Activated naive CD8-positive, alpha-beta T cell treated with anti-CD3 and anti-CD28 coated beads for 36 hours (primary cell): ENCODE measurements around the gene AHDC1. TPM values are rescaled to one million over a fixed set of nuclear protein-coding genes. Genes with fewer than 3 reads are reported as not detected.
"Not testable (repeated sequence)": the region's sequence is repeated elsewhere in the genome, so short reads cannot be mapped to it uniquely, and the experiment has no call there.

Experiments
- DNase-seq: peaks from one replicate; pipeline ENCODE4 v3.0.0; 2021
- H3K27ac Mint-ChIP-seq: one replicate; pipeline ENCODE4 v1.8.0; 2022; ENCODE audit warnings: mild to moderate bottlenecking, moderate library complexity, mixed read lengths
- H3K27me3 Mint-ChIP-seq: one replicate; pipeline ENCODE4 v1.8.0; 2022; ENCODE audit warnings: mild to moderate bottlenecking, mixed read lengths
- H3K36me3 Mint-ChIP-seq: one replicate; pipeline ENCODE4 v1.8.0; 2021; ENCODE audit warnings: mild to moderate bottlenecking, mixed read lengths
- H3K4me1 Mint-ChIP-seq: one replicate; pipeline ENCODE4 v1.8.0; 2021; ENCODE audit warnings: mixed read lengths
- H3K4me3 Mint-ChIP-seq: one replicate; pipeline ENCODE4 v1.8.0; 2022; ENCODE audit warnings: mild to moderate bottlenecking, moderate library complexity, mixed read lengths
- H3K9me3 Mint-ChIP-seq: one replicate; pipeline ENCODE4 v1.8.0; 2022; ENCODE audit warnings: mixed read lengths
- total RNA-seq, 2 experiments: library from RNA; stranded (reverse); gene quantifications; one replicate each; pipeline ENCODE4 v1.2.3, GENCODE V29; 2021

The AHDC1 gene
- total RNA-seq, 2 experiments from 2014 or later, result 10.0 to 12.0 TPM

GRCh38 chr1:27638047-27638734 is 34.2 kb upstream of the AHDC1 start:
- no peak overlapping the region for H3K4me3 Mint-ChIP-seq
- H3K9me3 Mint-ChIP-seq, result no peaks in the 10 kb centered on the region
- no peak for DNase-seq
- no peaks in the 10 kb centered on the region for H3K36me3 Mint-ChIP-seq
- peaks cover 31% of the 10 kb centered on the region for H3K4me1 Mint-ChIP-seq
- H3K27ac Mint-ChIP-seq, result no peak overlapping the region
- no peaks in the 10 kb centered on the region for H3K27me3 Mint-ChIP-seq

GRCh38 chr1:27635396-27636142 is 31.6 kb upstream of the AHDC1 start:
- H3K4me1 Mint-ChIP-seq, result peaks cover 56% of the 10 kb centered on the region
- H3K27ac Mint-ChIP-seq, result no peak overlapping the region
- no peaks in the 10 kb centered on the region for H3K27me3 Mint-ChIP-seq
- H3K4me3 Mint-ChIP-seq, result no peak overlapping the region
- no peaks in the 10 kb centered on the region for H3K36me3 Mint-ChIP-seq
- no peaks in the 10 kb centered on the region for H3K9me3 Mint-ChIP-seq
- no peak for DNase-seq

- no peaks in the 10 kb centered on the region for H3K9me3 Mint-ChIP-seq
- no peaks in the 10 kb centered on the region for H3K36me3 Mint-ChIP-seq
- peak within 1 kb of the TSS; percentile 25 for H3K27ac Mint-ChIP-seq
- H3K4me1 Mint-ChIP-seq, result peaks cover 56% of the 10 kb centered on the region
- H3K4me3 Mint-ChIP-seq, result peak within 1 kb of the TSS; percentile 33
- no peaks in the 10 kb centered on the region for H3K27me3 Mint-ChIP-seq
- DNase-seq, result no peak
Measured at GRCh38 chr1:27634985-27635367, 31.0 kb upstream of the AHDC1 start, which contains the start of gene FGR. TSS of gene FGR (minus strand) at chr1:27635185. CDS start at chr1:27623916, 11,269 bp downstream.

GRCh38 chr1:27634177-27634984 is 30.4 kb upstream of the AHDC1 start:
- peak overlapping the region; percentile 25 for H3K27ac Mint-ChIP-seq
- H3K4me3 Mint-ChIP-seq, result peak overlapping the region; percentile 33
- H3K4me1 Mint-ChIP-seq, result peaks cover 61% of the 10 kb centered on the region
- peak; percentile 57 for DNase-seq
- H3K27me3 Mint-ChIP-seq, result no peaks in the 10 kb centered on the region
- H3K9me3 Mint-ChIP-seq, result no peaks in the 10 kb centered on the region
- H3K36me3 Mint-ChIP-seq, result no peaks in the 10 kb centered on the region

GRCh38 chr1:27633640-27634176 is 29.8 kb upstream of the AHDC1 start:
- Mint-ChIP-seq H3K27ac (peak overlapping the region; percentile 76), H3K9me3 (no peaks in the 10 kb centered on the region), H3K36me3 (no peaks in the 10 kb centered on the region), H3K27me3 (no peaks in the 10 kb centered on the region), H3K4me3 (peak overlapping the region; percentile 48), H3K4me1 (peaks cover 68% of the 10 kb centered on the region)
- DNase-seq, result no peak

GRCh38 chr1:27633298-27633610 is 29.3 kb upstream of the AHDC1 start:
- Mint-ChIP-seq H3K27me3 (no peaks in the 10 kb centered on the region), H3K36me3 (no peaks in the 10 kb centered on the region), H3K27ac (peak overlapping the region; percentile 87)

GRCh38 chr1:27632387-27633297 is 28.7 kb upstream of the AHDC1 start:
- DNase-seq, result peak; percentile 85
- Mint-ChIP-seq H3K36me3 (no peaks in the 10 kb centered on the region), H3K27ac (peak overlapping the region; percentile 87), H3K27me3 (no peaks in the 10 kb centered on the region), H3K9me3 (no peaks in the 10 kb centered on the region), H3K4me3 (peak overlapping the region; percentile 51), H3K4me1 (peaks cover 65% of the 10 kb centered on the region)

More at GRCh38 chr1:27633298-27633610, 29.3 kb upstream of the AHDC1 start:
- peaks cover 69% of the 10 kb centered on the region for H3K4me1 Mint-ChIP-seq
- no peak for DNase-seq
- peak overlapping the region; percentile 48 for H3K4me3 Mint-ChIP-seq
- no peaks in the 10 kb centered on the region for H3K9me3 Mint-ChIP-seq

GRCh38 chr1:27630859-27631491 is 27.0 kb upstream of the AHDC1 start:
- no peak for DNase-seq
- Mint-ChIP-seq H3K27ac (no peak overlapping the region), H3K27me3 (no peaks in the 10 kb centered on the region), H3K9me3 (no peaks in the 10 kb centered on the region), H3K4me1 (peaks cover 59% of the 10 kb centered on the region), H3K4me3 (no peak overlapping the region), H3K36me3 (no peaks in the 10 kb centered on the region)

- Mint-ChIP-seq H3K27ac (no peak overlapping the region), H3K36me3 (no peaks in the 10 kb centered on the region), H3K27me3 (no peaks in the 10 kb centered on the region), H3K4me3 (no peak overlapping the region), H3K9me3 (no peaks in the 10 kb centered on the region), H3K4me1 (peaks cover 51% of the 10 kb centered on the region)
- no peak for DNase-seq
Measured at GRCh38 chr1:27628712-27629111, 24.8 kb upstream of the AHDC1 start.

GRCh38 chr1:27627733-27628132 is 23.8 kb upstream of the AHDC1 start:
- not testable (repeated sequence) for DNase-seq, H3K9me3 Mint-ChIP-seq, H3K27ac Mint-ChIP-seq, H3K36me3 Mint-ChIP-seq, H3K27me3 Mint-ChIP-seq, H3K4me3 Mint-ChIP-seq
- H3K4me1 Mint-ChIP-seq, result peaks cover 49% of the 10 kb centered on the region

- no peaks in the 10 kb centered on the region for H3K27me3 Mint-ChIP-seq
- H3K4me1 Mint-ChIP-seq, result peaks cover 44% of the 10 kb centered on the region
- no peaks in the 10 kb centered on the region for H3K36me3 Mint-ChIP-seq
- no peak for DNase-seq
- no peaks in the 10 kb centered on the region for H3K9me3 Mint-ChIP-seq
- no peak overlapping the region for H3K4me3 Mint-ChIP-seq
- H3K27ac Mint-ChIP-seq, result no peak overlapping the region
Measured at GRCh38 chr1:27627061-27627460, 23.1 kb upstream of the AHDC1 start.

- H3K27ac Mint-ChIP-seq, result peak overlapping the region; percentile 74
- no peak for DNase-seq
- H3K36me3 Mint-ChIP-seq, result no peaks in the 10 kb centered on the region
- peak overlapping the region; percentile 15 for H3K4me3 Mint-ChIP-seq
- peaks cover 36% of the 10 kb centered on the region for H3K4me1 Mint-ChIP-seq
- no peaks in the 10 kb centered on the region for H3K27me3 Mint-ChIP-seq
- H3K9me3 Mint-ChIP-seq, result no peaks in the 10 kb centered on the region
Measured at GRCh38 chr1:27626031-27626935, 22.3 kb upstream of the AHDC1 start.
